Sigmoid colon (tissue), 7 donors: Measurements from ENCODE around the gene RALB. TPM values are rescaled to one million over a fixed set of nuclear protein-coding genes. Genes with fewer than 3 reads are reported as not detected.
"Not testable (repeated sequence)": the region's sequence is repeated elsewhere in the genome, so short reads cannot be mapped to it uniquely, and the experiment has no call there.

Experiments
- DNase-seq: peaks from one replicate; pipeline ENCODE4 v3.0.0-alpha.2; 2019
- H3K27ac ChIP-seq, 4 donors: fragments of 200-600 bp; sonication (generic); one replicate each; pipeline ENCODE4 v1.5.1; 2016 to 2019; ENCODE audit warnings: mild to moderate bottlenecking in 1 of 4
- H3K27me3 ChIP-seq, 3 donors: fragments of 200-600 bp; sonication (generic); one replicate each; pipeline ENCODE4 v1.5.1; 2019; ENCODE audit warnings: mild to moderate bottlenecking in 1 of 3
- H3K36me3 ChIP-seq, 4 donors: fragments of 200-600 bp; sonication (generic); one replicate each; pipeline ENCODE4 v1.5.1; 2016 to 2019
- H3K4me1 ChIP-seq, 4 donors: fragments of 200-600 bp; sonication (generic); one replicate each; pipeline ENCODE4 v1.5.1; 2017 to 2019
- H3K4me3 ChIP-seq, 4 donors: fragments of 200-600 bp; sonication (generic); one replicate each; pipeline ENCODE4 v1.5.1; 2017 to 2019; ENCODE audit warnings: mild to moderate bottlenecking in 2 of 4, moderate library complexity in 1 of 4
- H3K9me3 ChIP-seq, 4 donors: fragments of 200-600 bp in 3 of 4; sonication (generic) in 3 of 4; one replicate each; pipeline versions ENCODE4 v1.5.1 to v1.6.1; 2013 to 2019
- CTCF ChIP-seq, 4 experiments: fragments of 450-650 bp in 3 of 4; fragments of 200-600 bp in 1 of 4; IDR thresholded peaks; one replicate each; pipeline ENCODE4 v1.5.1; 2016 to 2019; ENCODE audit warnings: antibody characterized with exemption in 4 of 4, mild to moderate bottlenecking in 3 of 4, moderate library complexity in 2 of 4
- EP300 ChIP-seq, 4 donors: sonication (generic); formaldehyde crosslinking; IDR thresholded peaks; one replicate each; pipeline ENCODE4 v1.6.1; 2017; ENCODE audit warnings: antibody characterized with exemption in 4 of 4
- POLR2A ChIP-seq, 2 donors: fragments of 450-650 bp; IDR thresholded peaks; one replicate each; pipeline ENCODE4 v1.6.1; 2016; ENCODE audit warnings: antibody characterized with exemption in 2 of 2, mild to moderate bottlenecking in 2 of 2, moderate library complexity in 2 of 2
- POLR2AphosphoS5 ChIP-seq, 4 donors: sonication (generic); formaldehyde crosslinking; IDR thresholded peaks; one replicate each; pipeline ENCODE4 v1.6.1; 2017; ENCODE audit warnings: antibody characterized with exemption in 4 of 4
- WGBS, 2 donors: extraction: QIAGEN DNeasy Blood & Tissue Kit; methylation state at CpG; one replicate each; pipeline ENCODE4 v1.1.7; 2013; 5-methylcytosine and 5-hydroxymethylcytosine counted together
- intact Hi-C: fragments of 100-400 bp; cut with DNase I; formaldehyde crosslinking; loops from one replicate; pipeline ENCODE4 v1.15.1; 2023
- polyA plus RNA-seq, 3 donors: library from polyadenylated mRNA; stranded (reverse); fragments of 200-250 nt; gene quantifications; one replicate each; pipeline ENCODE4 v1.2.3, GENCODE V29; 2013
- total RNA-seq, 4 donors: library from RNA; depleted of rRNA; stranded (reverse); fragments of >200 nt; gene quantifications; one replicate each; pipeline ENCODE4 v1.1.0, GENCODE V29; 2016
- donor health status: healthy with polysubstance abuse.
- donor health status: Bipolar disorder and iron deficiency.
- donor health status: healthy.

Gene RALB
- total and polyA plus RNA-seq, 7 donors, result 47.9 to 143 (median 60.2) TPM

- Histone ChIP-seq H3K36me3 (no peaks in the 10 kb centered on the region), H3K9me3 (no peaks in the 10 kb centered on the region), H3K27ac (peak overlapping the region; percentile 51 to 71 (median 66)), H3K27me3 (no peaks in the 10 kb centered on the region), H3K4me3 (peak overlapping the region; percentile 19 to 50 (median 46)), H3K4me1 (peaks cover 0 to 23% (median 13%) of the 10 kb centered on the region in 4 donors)
- DNase-seq, result peak; percentile 64
- intact Hi-C loops, result loop anchor here (10.0 kb wide), 1 partner anchor 843 kb away; no protein-coding TSS in a partner anchor
- WGBS, 2 donors, result 25 to 48% methylated on average over 15 of the region's 15 CpGs
- TF ChIP-seq CTCF (IDR thresholded peaks at IDR 0.05) (no peak), EP300 (IDR thresholded peaks at IDR 0.05) (no peak), POLR2A (IDR thresholded peaks at IDR 0.05) (no peak), POLR2AphosphoS5 (IDR thresholded peaks at IDR 0.05) (peak in 2 of 4 donors; percentile 39 to 42)
These were observed 20.5 kb upstream of the RALB start for GRCh38 chr2:120231974-120232635.

- Histone ChIP-seq H3K27me3 (no peaks in the 10 kb centered on the region), H3K4me1 (peaks cover 0 to 23% (median 11%) of the 10 kb centered on the region in 4 donors), H3K4me3 (no peak overlapping the region), H3K36me3 (no peaks in the 10 kb centered on the region), H3K9me3 (no peaks in the 10 kb centered on the region), H3K27ac (peak overlapping the region in 1 of 4 donors; percentile 71)
- intact Hi-C loops, result loop anchor here (10.0 kb wide), 1 partner anchor 842 kb away; no protein-coding TSS in a partner anchor
- 94 to 97% methylated on average over 5 of the region's 5 CpGs for WGBS, 2 donors
- TF ChIP-seq EP300 (IDR thresholded peaks at IDR 0.05), result no peak
- TF ChIP-seq POLR2A (IDR thresholded peaks at IDR 0.05), result no peak
- TF ChIP-seq POLR2AphosphoS5 (IDR thresholded peaks at IDR 0.05), result no peak
- TF ChIP-seq CTCF (IDR thresholded peaks at IDR 0.05), result no peak
- peak; percentile 44 for DNase-seq
These were observed 19.4 kb upstream of the RALB start for GRCh38 chr2:120233292-120233691.

GRCh38 chr2:120235158-120235557, 17.5 kb upstream of the RALB start:
- DNase-seq, result not testable (repeated sequence)

GRCh38 chr2:120235681-120236080, 17.0 kb upstream of the RALB start:
- Histone ChIP-seq H3K9me3 (no peaks in the 10 kb centered on the region), H3K27me3 (no peaks in the 10 kb centered on the region), H3K4me1 (peaks cover 0 to 25% (median 20%) of the 10 kb centered on the region in 4 donors), H3K36me3 (no peaks in the 10 kb centered on the region), H3K4me3 (no peak overlapping the region), H3K27ac (no peak overlapping the region)
- TF ChIP-seq POLR2AphosphoS5 (IDR thresholded peaks at IDR 0.05) (no peak), CTCF (IDR thresholded peaks at IDR 0.05) (no peak), EP300 (IDR thresholded peaks at IDR 0.05) (no peak), POLR2A (IDR thresholded peaks at IDR 0.05) (no peak)
- 93 to 95% methylated on average over 6 of the region's 6 CpGs for WGBS, 2 donors
- intact Hi-C loops, result loop anchor here (10.0 kb wide), 1 partner anchor 839 kb away; no protein-coding TSS in a partner anchor
- no peak for DNase-seq

More at GRCh38 chr2:120235158-120235557, 17.5 kb upstream of the RALB start:
- intact Hi-C loops, result loop anchor here (10.0 kb wide), 1 partner anchor 840 kb away; no protein-coding TSS in a partner anchor
- not testable (repeated sequence) for H3K4me3 ChIP-seq, H3K27me3 ChIP-seq, H3K9me3 ChIP-seq, H3K27ac ChIP-seq, H3K36me3 ChIP-seq
- WGBS, 2 donors, result 95 to 96% methylated on average over 2 of the region's 2 CpGs
- peaks cover 0 to 25% (median 20%) of the 10 kb centered on the region in 4 donors for H3K4me1 ChIP-seq

GRCh38 chr2:120236316-120236715, 16.3 kb upstream of the RALB start:
- WGBS, 2 donors, result 92 to 94% methylated on average over 10 of the region's 10 CpGs
- no peaks in the 10 kb centered on the region for H3K36me3 ChIP-seq
- no peaks in the 10 kb centered on the region for H3K27me3 ChIP-seq
- TF ChIP-seq CTCF (IDR thresholded peaks at IDR 0.05) (no peak), EP300 (IDR thresholded peaks at IDR 0.05) (no peak), POLR2AphosphoS5 (IDR thresholded peaks at IDR 0.05) (no peak), POLR2A (IDR thresholded peaks at IDR 0.05) (no peak)
- H3K4me3 ChIP-seq, result no peak overlapping the region
- no peak overlapping the region for H3K27ac ChIP-seq
- H3K9me3 ChIP-seq, result no peaks in the 10 kb centered on the region
- no peak for DNase-seq
- H3K4me1 ChIP-seq, result peaks cover 0 to 25% (median 20%) of the 10 kb centered on the region in 4 donors
- intact Hi-C loops, result loop anchor here (10.0 kb wide), 1 partner anchor 838 kb away; no protein-coding TSS in a partner anchor
